Hepatocyte (in vitro differentiated cells): Measurements from ENCODE around the gene DTX1.

Source experiments
- EZH2 ChIP-seq: fragments of 200-600 bp; sonication (generic); IDR thresholded peaks from 2 replicates; pipeline ENCODE4 v1.6.1; 2016; ENCODE audit warnings: antibody characterized with exemption, mild to moderate bottlenecking, borderline replicate concordance
- EZH2phosphoT487 ChIP-seq: fragments of 200-600 bp; sonication (generic); IDR thresholded peaks from one replicate; pipeline ENCODE4 v1.6.1; 2018; ENCODE audit warnings: antibody characterized with exemption, mild to moderate bottlenecking, low read depth, moderate library complexity; ENCODE audit not compliant: unreplicated experiment, severe bottlenecking
- TF ChIP-seq, protein P1 (sequence below): fragments of 200-600 bp; sonication (generic); IDR thresholded peaks from 2 replicates; pipeline ENCODE4 v1.5.1; 2016; ENCODE audit warnings: antibody characterized with exemption, mild to moderate bottlenecking; ENCODE audit not compliant: poor library complexity

GRCh38 chr12:113041560-113041959, 15.0 kb upstream of the DTX1 start:
- TF ChIP-seq, protein P1, sequence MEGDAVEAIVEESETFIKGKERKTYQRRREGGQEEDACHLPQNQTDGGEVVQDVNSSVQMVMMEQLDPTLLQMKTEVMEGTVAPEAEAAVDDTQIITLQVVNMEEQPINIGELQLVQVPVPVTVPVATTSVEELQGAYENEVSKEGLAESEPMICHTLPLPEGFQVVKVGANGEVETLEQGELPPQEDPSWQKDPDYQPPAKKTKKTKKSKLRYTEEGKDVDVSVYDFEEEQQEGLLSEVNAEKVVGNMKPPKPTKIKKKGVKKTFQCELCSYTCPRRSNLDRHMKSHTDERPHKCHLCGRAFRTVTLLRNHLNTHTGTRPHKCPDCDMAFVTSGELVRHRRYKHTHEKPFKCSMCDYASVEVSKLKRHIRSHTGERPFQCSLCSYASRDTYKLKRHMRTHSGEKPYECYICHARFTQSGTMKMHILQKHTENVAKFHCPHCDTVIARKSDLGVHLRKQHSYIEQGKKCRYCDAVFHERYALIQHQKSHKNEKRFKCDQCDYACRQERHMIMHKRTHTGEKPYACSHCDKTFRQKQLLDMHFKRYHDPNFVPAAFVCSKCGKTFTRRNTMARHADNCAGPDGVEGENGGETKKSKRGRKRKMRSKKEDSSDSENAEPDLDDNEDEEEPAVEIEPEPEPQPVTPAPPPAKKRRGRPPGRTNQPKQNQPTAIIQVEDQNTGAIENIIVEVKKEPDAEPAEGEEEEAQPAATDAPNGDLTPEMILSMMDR, result no peak
- TF ChIP-seq EZH2 (no peak), EZH2phosphoT487 (no peak)
